Measurements from ENCODE around the gene HEPACAM2.

Gene HEPACAM2

DNA sequence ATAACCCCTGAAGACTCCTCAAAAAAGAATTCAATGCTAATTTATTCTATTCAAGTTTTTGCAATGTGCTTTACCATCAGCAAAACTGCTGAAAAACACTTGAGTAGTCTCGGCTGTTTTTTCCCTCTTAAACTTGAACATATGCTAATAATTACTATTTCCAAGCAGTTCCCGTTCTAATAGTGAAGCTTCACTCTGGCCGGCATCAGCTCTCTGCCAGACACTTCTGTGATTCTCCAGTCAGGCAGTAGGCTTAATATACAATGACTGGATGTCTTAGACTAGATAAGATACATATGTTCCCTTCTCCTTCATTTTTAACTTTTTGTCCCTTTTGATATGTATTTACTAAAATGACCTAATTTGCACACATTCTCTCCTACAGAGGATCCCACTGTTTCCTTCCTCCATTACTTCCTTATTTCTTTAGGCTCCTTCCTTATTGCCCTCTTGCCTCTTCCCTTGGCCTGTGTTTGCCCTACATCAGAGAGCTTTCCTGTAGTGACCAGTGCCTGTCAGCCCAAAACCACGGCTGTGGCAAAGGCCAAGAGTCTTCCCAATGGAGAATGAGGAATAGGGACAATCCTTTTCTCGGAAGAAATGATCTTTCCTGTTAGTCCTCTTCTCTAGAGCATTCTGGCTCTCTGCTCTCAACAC is 23.5 kb downstream of the HEPACAM2 start:
- no peak for DNase-seq

GRCh38 chr7:93198472-93198871 is 27.8 kb downstream of the HEPACAM2 start:
- no peak for DNase-seq

- DNase-seq = no peak
Measured at GRCh38 chr7:93196336-93196735, 29.9 kb downstream of the HEPACAM2 start.

DNA sequence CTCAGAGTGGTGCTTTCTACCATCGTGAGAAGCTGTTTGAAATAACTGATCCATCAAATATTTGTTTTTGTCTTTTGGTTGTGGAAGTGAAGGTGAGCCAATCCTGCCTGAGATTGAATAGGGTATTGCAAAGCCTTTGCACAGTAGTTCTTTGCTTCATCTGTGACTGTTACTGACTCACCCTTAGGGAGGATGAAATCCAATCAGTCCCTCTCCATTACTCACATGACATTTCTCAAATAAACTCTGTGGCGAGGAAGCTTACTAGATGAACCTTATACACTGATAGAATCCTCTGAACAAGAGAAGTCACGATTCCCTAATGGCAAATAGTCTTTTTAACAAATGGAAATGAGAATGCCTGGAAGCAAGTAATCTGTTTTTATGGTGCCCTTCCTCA is 31.9 kb downstream of the HEPACAM2 start:
- DNase-seq = no peak

- no peak for DNase-seq
Measured at GRCh38 chr7:93188870-93189634, 37.2 kb downstream of the HEPACAM2 start.

DNA sequence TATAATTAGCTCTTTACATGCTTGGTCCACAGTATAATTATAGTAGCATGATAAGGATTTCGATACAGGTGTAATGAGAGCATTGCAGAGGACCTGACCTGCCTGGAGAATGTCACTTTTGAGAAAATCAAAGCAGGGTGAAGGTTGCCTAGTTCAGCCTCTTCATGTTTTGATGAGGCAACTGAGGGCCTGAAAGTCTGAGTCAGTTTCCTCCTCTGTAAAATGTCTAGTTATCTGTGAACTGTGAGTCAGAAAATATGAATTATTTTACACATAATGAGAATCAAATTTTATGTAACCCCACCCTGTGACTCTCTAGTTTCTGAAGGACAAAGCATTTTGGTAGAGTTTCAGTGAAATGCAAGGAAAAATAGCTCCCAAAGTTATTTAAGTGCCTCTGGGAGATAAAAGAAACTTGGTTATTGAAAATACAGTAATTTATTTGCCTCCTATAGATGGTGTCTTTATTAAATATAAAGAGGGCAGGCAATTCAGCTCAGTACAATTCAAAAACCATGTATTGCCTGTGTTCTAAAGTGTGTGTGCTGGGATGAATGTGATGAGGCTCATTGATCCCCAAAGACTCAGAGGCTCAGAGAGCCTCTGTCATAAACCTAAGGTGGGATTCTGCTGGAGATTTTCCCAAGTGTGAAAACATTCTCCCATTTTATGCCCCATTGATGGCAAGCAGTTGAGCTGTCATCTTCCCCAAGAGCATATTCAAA is 40.8 kb downstream of the HEPACAM2 start:
- DNase-seq = no peak

DNA sequence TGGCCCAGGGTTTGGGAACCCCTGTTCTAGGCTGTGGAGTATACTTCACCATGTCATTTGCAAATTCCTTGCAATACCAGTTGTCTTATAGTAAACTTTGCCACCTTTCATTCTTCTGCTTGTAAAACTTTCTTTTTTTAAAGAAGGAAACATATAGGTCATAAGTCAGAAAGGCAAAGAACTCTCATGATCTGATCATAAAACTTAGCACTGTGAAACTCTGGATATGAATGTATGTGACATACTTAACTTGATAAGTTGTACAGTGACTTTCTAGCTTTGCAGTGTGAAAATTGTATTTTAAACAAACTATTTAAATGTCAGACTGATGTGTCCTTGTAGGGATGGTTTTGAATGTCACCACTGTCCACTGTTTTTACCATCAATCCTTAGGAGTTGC is 47.1 kb downstream of the HEPACAM2 start:
- no peak for DNase-seq

DNA sequence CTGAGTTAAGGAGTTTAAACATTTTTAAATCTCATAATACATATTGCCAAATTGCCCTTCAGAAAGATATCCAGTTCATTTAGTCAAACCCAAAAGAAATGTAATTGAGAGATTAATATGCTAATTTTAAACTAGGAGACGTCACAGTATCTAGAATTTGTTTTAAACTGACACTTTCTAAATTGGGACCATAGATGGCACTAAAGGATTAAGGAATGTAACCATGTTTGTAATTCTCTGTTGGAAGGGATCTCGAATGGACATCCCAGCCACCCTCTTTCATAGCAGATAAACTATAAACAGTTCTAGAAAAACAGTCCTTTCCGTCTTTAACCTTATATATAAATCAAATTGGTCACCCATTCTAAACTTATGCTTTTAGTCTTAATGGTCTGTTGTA is 48.1 kb downstream of the HEPACAM2 start:
- no peak for DNase-seq

DNA sequence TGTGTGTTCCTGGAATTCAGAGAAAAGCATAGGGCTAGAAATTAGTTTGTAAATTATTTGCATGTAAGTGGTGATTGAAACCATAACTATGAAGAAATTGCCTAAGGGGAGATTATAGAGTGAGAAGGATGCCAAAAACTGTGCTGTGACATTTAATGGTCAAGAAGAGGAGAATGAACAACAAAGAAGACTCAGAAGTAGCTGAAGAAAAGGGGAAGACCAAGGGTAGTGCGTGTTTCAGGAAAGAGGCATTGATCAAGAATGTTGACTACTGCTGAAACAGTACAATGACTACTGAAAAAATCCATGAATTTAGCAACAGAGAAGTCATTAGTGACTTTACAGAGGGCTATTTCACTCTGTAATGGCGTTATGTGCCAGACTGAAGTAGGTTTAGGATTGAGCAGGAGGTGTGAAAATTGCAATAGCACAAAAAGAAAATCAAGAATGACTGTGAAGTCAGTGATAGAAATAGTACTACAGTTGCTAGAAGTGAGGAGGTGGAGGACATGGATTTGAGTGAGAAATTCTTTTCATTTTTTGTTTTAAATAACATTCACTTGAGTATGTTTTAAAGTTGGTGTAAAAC is 49.2 kb downstream of the HEPACAM2 start:
- no peak for DNase-seq

- DNase-seq = no peak
Measured at GRCh38 chr7:93175219-93175618, 51.0 kb downstream of the HEPACAM2 start.

- DNase-seq = no peak
Measured at GRCh38 chr7:93172683-93173082, 53.6 kb downstream of the HEPACAM2 start.

- no peak for DNase-seq
Measured at GRCh38 chr7:93171606-93172226, 54.6 kb downstream of the HEPACAM2 start.

GRCh38 chr7:93165447-93165846 is 60.8 kb downstream of the HEPACAM2 start:
- no peak for DNase-seq

GRCh38 chr7:93164766-93165165 is 61.5 kb downstream of the HEPACAM2 start:
- no peak for DNase-seq

GRCh38 chr7:93161181-93161762 is 65.0 kb downstream of the HEPACAM2 start:
- no peak for DNase-seq

- DNase-seq = no peak
Measured at GRCh38 chr7:93160410-93160809, 65.9 kb downstream of the HEPACAM2 start.

- DNase-seq = no peak
Measured at GRCh38 chr7:93159490-93159889, 66.8 kb downstream of the HEPACAM2 start.

- DNase-seq = no peak
Measured at GRCh38 chr7:93156884-93157283, 69.4 kb downstream of the HEPACAM2 start.

- no peak for DNase-seq
Measured at GRCh38 chr7:93150200-93150835, 76.0 kb downstream of the HEPACAM2 start.

DNA sequence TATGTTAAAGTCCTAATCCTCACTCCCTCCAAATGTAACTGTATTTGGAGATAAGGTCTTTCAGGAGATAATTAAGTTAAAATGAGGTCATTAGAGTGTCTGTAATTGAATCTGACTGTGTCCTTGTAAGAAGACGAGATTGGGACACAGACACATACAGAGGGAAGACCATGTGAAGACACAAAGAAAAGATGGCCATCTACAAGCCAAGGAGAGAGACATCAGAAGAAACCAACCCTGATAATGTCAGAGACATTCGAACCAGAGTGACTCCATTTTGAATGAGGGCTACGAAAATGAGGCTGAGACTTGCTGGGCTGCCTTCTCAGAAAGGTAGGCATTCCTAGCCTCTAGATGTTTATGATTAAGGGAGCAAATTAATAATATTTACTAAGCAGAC is 77.5 kb downstream of the HEPACAM2 start:
- DNase-seq = no peak

- no peak for DNase-seq
Measured at GRCh38 chr7:93148144-93148543, 78.1 kb downstream of the HEPACAM2 start, which contains the start of gene SAMD9L. Gene SAMD9L (minus strand): TSS chr7:93148385. CDS start chr7:93135971, 12,414 bp downstream.

GRCh38 chr7:93147363-93147762 is 78.9 kb downstream of the HEPACAM2 start:
- peak; percentile 61 for DNase-seq

All from right hindlimb (tissue), 1 donor.